Measurements from ENCODE around the gene DYNLT4. TPM values are rescaled to one million over a fixed set of nuclear protein-coding genes. Genes with fewer than 3 reads are reported as not detected.
"Not testable (repeated sequence)": the region's sequence is repeated elsewhere in the genome, so short reads cannot be mapped to it uniquely, and the experiment has no call there.

Gene DYNLT4
- polyA plus RNA-seq, 6 donors from 2014 or later: not detected

- Mint-ChIP-seq H3K36me3 (no peaks in the 10 kb centered on the region), H3K4me3 (peak overlapping the region in 4 of 8 donors; percentile 13 to 60 (median 58)), H3K9me3 (no peaks in the 10 kb centered on the region), H3K4me1 (peaks cover 9 to 16% (median 10%) of the 10 kb centered on the region in 3 donors), H3K27me3 (peaks cover 1 to 6% (median 3%) of the 10 kb centered on the region in 3 donors), H3K27ac (peak overlapping the region in 3 of 6 donors; percentile 25 to 87 (median 26))
- peak; percentile 99 to 100 for ATAC-seq (ENCODE audit: low read depth in 2 of 2)
- DNase-seq: peak; percentile 79
Observed at GRCh38 chr1:44835738-44836675, 28.9 kb upstream of the DYNLT4 start.

DNA sequence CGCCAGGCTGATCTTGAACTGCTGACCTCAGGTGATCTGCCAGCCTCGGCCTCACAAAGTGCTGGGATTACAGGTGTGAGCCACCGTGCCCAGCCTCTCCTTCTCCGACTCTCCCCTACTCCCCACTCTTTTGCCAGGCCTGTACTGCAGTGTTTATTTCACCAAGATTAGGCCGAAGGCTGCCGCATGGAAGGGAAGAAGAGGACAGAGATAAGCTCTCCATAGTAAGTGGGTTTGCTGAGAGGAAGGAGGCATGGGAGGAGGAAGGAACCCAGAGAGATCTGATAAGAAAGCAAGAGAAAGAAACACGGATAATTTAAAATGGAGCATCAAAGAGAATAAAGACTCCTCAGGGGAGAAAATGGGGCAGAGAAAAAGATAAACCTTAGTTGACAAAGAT lies 27.2 kb upstream of the DYNLT4 start:
- H3K27me3 Mint-ChIP-seq: peaks cover 0 to 1% (median under 1%) of the 10 kb centered on the region in 3 donors
- H3K27ac Mint-ChIP-seq: peak overlapping the region in 1 of 6 donors; percentile 29
- no peaks in the 10 kb centered on the region for H3K9me3 Mint-ChIP-seq
- no peak overlapping the region for H3K4me3 Mint-ChIP-seq
- DNase-seq (no peak), ATAC-seq (ENCODE audit: low read depth in 2 of 2) (no peak)
- H3K4me1 Mint-ChIP-seq: peaks cover 9 to 16% (median 10%) of the 10 kb centered on the region in 3 donors
- H3K36me3 Mint-ChIP-seq: no peaks in the 10 kb centered on the region

- H3K27me3 Mint-ChIP-seq: no peaks in the 10 kb centered on the region
- H3K27ac Mint-ChIP-seq: peak overlapping the region in 1 of 6 donors; percentile 28
- ATAC-seq (ENCODE audit: low read depth in 2 of 2) (no peak), DNase-seq (no peak)
- peaks cover 13 to 16% (median 13%) of the 10 kb centered on the region in 3 donors for H3K4me1 Mint-ChIP-seq
- H3K4me3 Mint-ChIP-seq: no peak overlapping the region
- no peaks in the 10 kb centered on the region for H3K9me3 Mint-ChIP-seq
- no peaks in the 10 kb centered on the region for H3K36me3 Mint-ChIP-seq
Observed at GRCh38 chr1:44832056-44832705, 25.0 kb upstream of the DYNLT4 start.

DNA sequence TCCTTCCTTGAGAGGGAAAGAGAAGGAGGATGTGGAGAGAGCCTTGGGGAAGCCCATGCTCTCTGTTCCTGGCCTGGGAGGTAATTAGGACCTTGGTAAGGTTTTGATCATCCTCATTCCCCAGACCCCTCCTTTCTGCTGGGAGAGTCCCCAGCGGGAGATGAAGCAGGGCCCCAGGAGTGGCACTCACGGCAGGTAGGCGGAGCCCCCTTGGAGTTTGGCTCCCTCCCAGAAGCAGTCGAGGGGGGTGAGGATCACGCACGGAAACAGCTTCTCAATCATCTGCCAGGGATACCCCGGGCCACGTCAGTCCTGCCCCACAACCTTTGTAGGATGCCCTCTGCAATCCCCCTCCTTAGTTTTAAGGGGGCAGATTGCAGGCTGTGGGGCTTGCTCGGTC lies 24.4 kb upstream of the DYNLT4 start:
- Mint-ChIP-seq H3K27ac (no peak overlapping the region), H3K4me1 (peaks cover 13 to 14% (median 13%) of the 10 kb centered on the region in 3 donors), H3K9me3 (no peaks in the 10 kb centered on the region), H3K27me3 (no peaks in the 10 kb centered on the region), H3K36me3 (no peaks in the 10 kb centered on the region), H3K4me3 (no peak overlapping the region)
- ATAC-seq (ENCODE audit: low read depth in 2 of 2): no peak
- DNase-seq: no peak

- no peaks in the 10 kb centered on the region for H3K36me3 Mint-ChIP-seq
Observed at GRCh38 chr1:44830900-44831304, 23.8 kb upstream of the DYNLT4 start.

GRCh38 chr1:44829506-44830384 lies 22.6 kb upstream of the DYNLT4 start:
- H3K4me1 Mint-ChIP-seq: peaks cover 4 to 7% (median 6%) of the 10 kb centered on the region in 3 donors
- DNase-seq (no peak), ATAC-seq (ENCODE audit: low read depth in 2 of 2) (no peak)
- H3K9me3 Mint-ChIP-seq: no peaks in the 10 kb centered on the region
- H3K4me3 Mint-ChIP-seq: no peak overlapping the region
- no peak overlapping the region for H3K27ac Mint-ChIP-seq
- H3K27me3 Mint-ChIP-seq: peaks cover 0 to 5% (median 0%) of the 10 kb centered on the region in 3 donors
- no peaks in the 10 kb centered on the region for H3K36me3 Mint-ChIP-seq

More at GRCh38 chr1:44830900-44831304, 23.8 kb upstream of the DYNLT4 start:
- DNase-seq (no peak), ATAC-seq (ENCODE audit: low read depth in 2 of 2) (no peak)
- Mint-ChIP-seq H3K27me3 (no peaks in the 10 kb centered on the region), H3K4me1 (peaks cover 10 to 12% (median 11%) of the 10 kb centered on the region in 3 donors), H3K4me3 (no peak overlapping the region), H3K9me3 (no peaks in the 10 kb centered on the region), H3K27ac (no peak overlapping the region)

- Mint-ChIP-seq H3K4me3 (no peak overlapping the region), H3K27me3 (peaks cover 0 to 5% (median 0%) of the 10 kb centered on the region in 3 donors), H3K36me3 (no peaks in the 10 kb centered on the region), H3K27ac (no peak overlapping the region), H3K9me3 (no peaks in the 10 kb centered on the region), H3K4me1 (peaks cover 4 to 6% (median 4%) of the 10 kb centered on the region in 3 donors)
- ATAC-seq (ENCODE audit: low read depth in 2 of 2) (no peak), DNase-seq (no peak)
Observed at GRCh38 chr1:44828841-44829440, 21.8 kb upstream of the DYNLT4 start.

- Mint-ChIP-seq H3K4me1 (peaks cover 0 to 4% (median 4%) of the 10 kb centered on the region in 3 donors), H3K27me3 (peaks cover 0 to 5% (median 0%) of the 10 kb centered on the region in 3 donors), H3K4me3 (peak overlapping the region in 1 of 8 donors; percentile 84), H3K27ac (peak overlapping the region in 1 of 6 donors; percentile 68), H3K9me3 (no peaks in the 10 kb centered on the region), H3K36me3 (no peaks in the 10 kb centered on the region)
- no peak for ATAC-seq (ENCODE audit: low read depth in 2 of 2)
- DNase-seq: no peak
Observed at GRCh38 chr1:44828003-44828651, 21.0 kb upstream of the DYNLT4 start.

DNA sequence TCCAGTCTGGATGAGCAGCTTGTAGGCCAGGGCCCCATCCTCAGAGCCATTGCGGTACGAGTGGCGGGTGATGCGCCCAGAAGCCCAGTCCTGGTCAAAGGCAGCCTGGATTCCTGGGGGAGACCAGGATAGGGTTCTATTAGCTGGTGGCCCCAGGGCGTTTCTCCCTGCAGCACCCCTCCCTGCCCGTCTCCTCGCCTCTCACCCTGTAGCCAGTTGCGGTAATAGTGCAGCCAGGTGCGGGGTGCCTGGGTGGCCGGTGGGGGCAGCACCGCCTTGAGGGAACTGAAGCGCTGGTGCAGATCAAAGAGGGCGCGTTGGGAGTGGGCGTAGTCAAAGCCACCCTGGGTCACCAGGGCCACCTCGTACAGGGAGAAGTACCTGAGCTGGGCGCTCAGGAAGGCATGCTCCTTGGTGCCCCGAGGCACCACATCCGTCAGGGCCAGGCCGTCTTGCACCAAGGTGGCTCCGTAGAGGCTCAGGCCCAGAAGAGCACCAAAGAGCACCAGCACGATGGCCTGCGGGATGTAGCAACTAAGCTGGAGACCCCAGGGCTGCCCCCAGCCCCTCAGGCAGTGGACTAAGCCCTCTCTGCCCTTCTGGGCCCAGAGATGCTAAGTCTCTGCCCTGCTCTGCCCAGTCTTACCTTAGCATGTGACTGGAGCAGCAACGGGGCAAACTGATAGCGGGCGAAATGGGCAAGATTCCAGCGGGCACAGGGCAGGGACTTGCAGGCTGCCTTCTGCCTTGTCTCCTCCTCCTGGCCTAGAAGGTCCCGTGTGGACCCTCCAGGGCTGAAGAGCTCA lies 20.2 kb upstream of the DYNLT4 start:
- H3K27ac Mint-ChIP-seq: peak overlapping the region in 4 of 6 donors; percentile 33 to 47 (median 40)

GRCh38 chr1:44826375-44827196 lies 19.4 kb upstream of the DYNLT4 start:
- H3K27ac Mint-ChIP-seq: peak overlapping the region in 1 of 6 donors; percentile 47
- no peaks in the 10 kb centered on the region for H3K36me3 Mint-ChIP-seq

More for the DNA sequence above, 20.2 kb upstream of the DYNLT4 start:
- DNase-seq: no peak
- peaks cover 0 to 4% (median 4%) of the 10 kb centered on the region in 3 donors for H3K4me1 Mint-ChIP-seq
- H3K36me3 Mint-ChIP-seq: no peaks in the 10 kb centered on the region
- no peak overlapping the region for H3K4me3 Mint-ChIP-seq
- H3K27me3 Mint-ChIP-seq: peaks cover 0 to 5% (median 0%) of the 10 kb centered on the region in 3 donors
- no peaks in the 10 kb centered on the region for H3K9me3 Mint-ChIP-seq
- ATAC-seq (ENCODE audit: low read depth in 2 of 2): peak in 1 of 2 donors; percentile 20

GRCh38 chr1:44824392-44824791 lies 17.2 kb upstream of the DYNLT4 start:
- not testable (repeated sequence) for H3K36me3 Mint-ChIP-seq; H3K4me3 Mint-ChIP-seq; DNase-seq; H3K9me3 Mint-ChIP-seq; H3K27me3 Mint-ChIP-seq; H3K27ac Mint-ChIP-seq; ATAC-seq (ENCODE audit: low read depth in 2 of 2)
- peaks cover 13 to 20% (median 17%) of the 10 kb centered on the region in 3 donors for H3K4me1 Mint-ChIP-seq

More at GRCh38 chr1:44826375-44827196, 19.4 kb upstream of the DYNLT4 start:
- ATAC-seq (ENCODE audit: low read depth in 2 of 2) (no peak), DNase-seq (no peak)
- Mint-ChIP-seq H3K27me3 (peaks cover 0 to 5% (median 0%) of the 10 kb centered on the region in 3 donors), H3K9me3 (no peaks in the 10 kb centered on the region), H3K4me3 (no peak overlapping the region), H3K4me1 (peaks cover 0 to 4% (median 4%) of the 10 kb centered on the region in 3 donors)
